HUES48 (cell line): ENCODE measurements around the gene SLC25A21.
A peak's percentile ranks its signal among the peaks of the same experiment; 100 is the strongest.

Experiments
- H3K27ac ChIP-seq: one replicate; pipeline ENCODE4 v1.7.0; 2013; ENCODE audit warnings: low read depth, low read length, inconsistent platforms
- H3K27me3 ChIP-seq: 2 replicates; pipeline ENCODE4 v1.6.1; 2013; ENCODE audit warnings: mild to moderate bottlenecking, low read length; ENCODE audit not compliant: control insufficient read depth, insufficient read depth
- H3K36me3 ChIP-seq: 2 replicates; pipeline ENCODE4 v1.6.1; 2013; ENCODE audit warnings: low read length; ENCODE audit not compliant: control insufficient read depth, insufficient read depth
- H3K4me1 ChIP-seq: 2 replicates; pipeline ENCODE4 v1.6.1; 2013; ENCODE audit warnings: mild to moderate bottlenecking, low read length; ENCODE audit not compliant: control insufficient read depth, insufficient read depth
- H3K4me3 ChIP-seq: 2 replicates; pipeline ENCODE4 v1.5.1; 2013; ENCODE audit warnings: mild to moderate bottlenecking, low read depth, low read length
- H3K9ac ChIP-seq: 2 replicates; pipeline ENCODE4 v1.6.1; 2013; ENCODE audit warnings: mild to moderate bottlenecking, low read depth, low read length, moderate library complexity
- H3K9me3 ChIP-seq: 2 replicates; pipeline ENCODE4 v1.6.1; 2013; ENCODE audit warnings: low read length; ENCODE audit not compliant: control insufficient read depth, insufficient read depth

Gene SLC25A21

GRCh38 chr14:36674659-36675058, 497.7 kb downstream of the SLC25A21 start:
- Histone ChIP-seq H3K4me1 (peaks cover 18% of the 10 kb centered on the region), H3K27ac (no peak overlapping the region), H3K4me3 (no peak overlapping the region), H3K27me3 (peaks cover 31% of the 10 kb centered on the region), H3K9ac (no peak overlapping the region), H3K9me3 (no peaks in the 10 kb centered on the region), H3K36me3 (no peaks in the 10 kb centered on the region)

GRCh38 chr14:36672095-36672494, 500.3 kb downstream of the SLC25A21 start:
- no peaks in the 10 kb centered on the region for H3K36me3 ChIP-seq
- no peak overlapping the region for H3K27ac ChIP-seq
- H3K4me1 ChIP-seq: peaks cover 19% of the 10 kb centered on the region
- peaks cover 56% of the 10 kb centered on the region for H3K27me3 ChIP-seq
- H3K4me3 ChIP-seq: no peak overlapping the region
- no peak overlapping the region for H3K9ac ChIP-seq
- no peaks in the 10 kb centered on the region for H3K9me3 ChIP-seq

GRCh38 chr14:36671149-36671548, 501.3 kb downstream of the SLC25A21 start:
- peaks cover 13% of the 10 kb centered on the region for H3K4me1 ChIP-seq
- H3K9ac ChIP-seq: no peak overlapping the region
- H3K36me3 ChIP-seq: no peaks in the 10 kb centered on the region
- peaks cover 66% of the 10 kb centered on the region for H3K27me3 ChIP-seq
- no peak overlapping the region for H3K4me3 ChIP-seq
- no peak overlapping the region for H3K27ac ChIP-seq
- no peaks in the 10 kb centered on the region for H3K9me3 ChIP-seq

- H3K9ac ChIP-seq: no peak overlapping the region
- no peaks in the 10 kb centered on the region for H3K9me3 ChIP-seq
- H3K4me3 ChIP-seq: no peak overlapping the region
- no peaks in the 10 kb centered on the region for H3K36me3 ChIP-seq
- H3K27ac ChIP-seq: no peak overlapping the region
- peaks cover 21% of the 10 kb centered on the region for H3K4me1 ChIP-seq
- peaks cover 92% of the 10 kb centered on the region for H3K27me3 ChIP-seq
Measured at GRCh38 chr14:36667679-36668078, 504.7 kb downstream of the SLC25A21 start.

GRCh38 chr14:36666416-36667206, 505.8 kb downstream of the SLC25A21 start:
- Histone ChIP-seq H3K36me3 (no peaks in the 10 kb centered on the region), H3K27ac (no peak overlapping the region), H3K9me3 (no peaks in the 10 kb centered on the region), H3K9ac (no peak overlapping the region), H3K27me3 (peaks cover 98% of the 10 kb centered on the region), H3K4me3 (peak overlapping the region; percentile 51), H3K4me1 (peaks cover 27% of the 10 kb centered on the region)

- H3K9ac ChIP-seq: no peak overlapping the region
- peaks cover 98% of the 10 kb centered on the region for H3K27me3 ChIP-seq
- H3K9me3 ChIP-seq: no peaks in the 10 kb centered on the region
- peak overlapping the region; percentile 51 for H3K4me3 ChIP-seq
- no peak overlapping the region for H3K27ac ChIP-seq
- H3K4me1 ChIP-seq: peaks cover 27% of the 10 kb centered on the region
- H3K36me3 ChIP-seq: no peaks in the 10 kb centered on the region
Measured at GRCh38 chr14:36665887-36666415, 506.5 kb downstream of the SLC25A21 start.

GRCh38 chr14:36664322-36665193, 507.8 kb downstream of the SLC25A21 start:
- Histone ChIP-seq H3K27me3 (peaks cover 98% of the 10 kb centered on the region), H3K4me3 (no peak overlapping the region), H3K9ac (no peak overlapping the region), H3K4me1 (peaks cover 27% of the 10 kb centered on the region), H3K9me3 (no peaks in the 10 kb centered on the region), H3K36me3 (no peaks in the 10 kb centered on the region), H3K27ac (no peak overlapping the region)

GRCh38 chr14:36663404-36664321, 508.7 kb downstream of the SLC25A21 start:
- Histone ChIP-seq H3K4me3 (peak overlapping the region; percentile 51), H3K27ac (no peak overlapping the region), H3K4me1 (peaks cover 27% of the 10 kb centered on the region), H3K27me3 (peaks cover 98% of the 10 kb centered on the region), H3K9me3 (no peaks in the 10 kb centered on the region), H3K36me3 (no peaks in the 10 kb centered on the region), H3K9ac (no peak overlapping the region)

GRCh38 chr14:36662543-36663403, 509.6 kb downstream of the SLC25A21 start:
- H3K4me3 ChIP-seq: peak overlapping the region; percentile 51
- H3K27ac ChIP-seq: no peak overlapping the region
- H3K9me3 ChIP-seq: no peaks in the 10 kb centered on the region
- peaks cover 27% of the 10 kb centered on the region for H3K4me1 ChIP-seq
- H3K36me3 ChIP-seq: no peaks in the 10 kb centered on the region
- peaks cover 98% of the 10 kb centered on the region for H3K27me3 ChIP-seq
- no peak overlapping the region for H3K9ac ChIP-seq

- peaks cover 26% of the 10 kb centered on the region for H3K4me1 ChIP-seq
- no peak overlapping the region for H3K27ac ChIP-seq
- peaks cover 98% of the 10 kb centered on the region for H3K27me3 ChIP-seq
- H3K4me3 ChIP-seq: peak overlapping the region; percentile 51
- no peak overlapping the region for H3K9ac ChIP-seq
- no peaks in the 10 kb centered on the region for H3K9me3 ChIP-seq
- H3K36me3 ChIP-seq: no peaks in the 10 kb centered on the region
Measured at GRCh38 chr14:36662258-36662542, 510.2 kb downstream of the SLC25A21 start.
